ENCODE results near the gene SLC45A2.
"Not testable (repeated sequence)": the region's sequence is repeated elsewhere in the genome, so short reads cannot be mapped to it uniquely, and the experiment has no call there.

SLC45A2 gene

GRCh38 chr5:33984671-33985124 lies at the start of gene SLC45A2:
SLC45A2 (minus strand) TSS chr5:33984693; CDS start chr5:33984583, 110 bp downstream.
- DNase-seq = no peak

GRCh38 chr5:34031966-34032365 lies 47.5 kb upstream of the SLC45A2 start:
- DNase-seq = no peak

- no peak for DNase-seq
Measured at GRCh38 chr5:34031117-34031516, 46.6 kb upstream of the SLC45A2 start.

GRCh38 chr5:34030585-34030984 lies 46.1 kb upstream of the SLC45A2 start:
- not testable (repeated sequence) for DNase-seq

GRCh38 chr5:34030048-34030447 lies 45.6 kb upstream of the SLC45A2 start:
- no peak for DNase-seq

GRCh38 chr5:34028349-34028748 lies 43.9 kb upstream of the SLC45A2 start:
- DNase-seq = no peak

- peak in 2 of 3 experiments; percentile 20 to 72 for DNase-seq
Measured at GRCh38 chr5:34026089-34026761, 41.7 kb upstream of the SLC45A2 start.

GRCh38 chr5:34022121-34022705 lies 37.7 kb upstream of the SLC45A2 start:
- DNase-seq = no peak

- no peak for DNase-seq
Measured at GRCh38 chr5:34021334-34021733, 36.8 kb upstream of the SLC45A2 start.

GRCh38 chr5:34020726-34021125 lies 36.2 kb upstream of the SLC45A2 start:
- DNase-seq = no peak

GRCh38 chr5:34017254-34017653 lies 32.8 kb upstream of the SLC45A2 start:
- no peak for DNase-seq

- DNase-seq = no peak
Measured at GRCh38 chr5:34016750-34017149, 32.3 kb upstream of the SLC45A2 start.

- no peak for DNase-seq
Measured at GRCh38 chr5:34016222-34016621, 31.7 kb upstream of the SLC45A2 start.

GRCh38 chr5:34015120-34015822 lies 30.8 kb upstream of the SLC45A2 start:
- DNase-seq = no peak

- no peak for DNase-seq
Measured at GRCh38 chr5:34014626-34015025, 30.1 kb upstream of the SLC45A2 start.

- no peak for DNase-seq
Measured at GRCh38 chr5:34013547-34013946, 29.1 kb upstream of the SLC45A2 start.

- no peak for DNase-seq
Measured at GRCh38 chr5:34012791-34013190, 28.3 kb upstream of the SLC45A2 start.

GRCh38 chr5:34011536-34011935 lies 27.0 kb upstream of the SLC45A2 start:
- no peak for DNase-seq

- DNase-seq = peak in 1 of 3 experiments; percentile 18
Measured at GRCh38 chr5:34010146-34010545, 25.7 kb upstream of the SLC45A2 start.

- DNase-seq = no peak
Measured at GRCh38 chr5:34009610-34010009, 25.1 kb upstream of the SLC45A2 start.

- DNase-seq = peak in 1 of 3 experiments; percentile 75
Measured at GRCh38 chr5:34008802-34009201, 24.3 kb upstream of the SLC45A2 start.

GRCh38 chr5:34007621-34008600 lies 23.4 kb upstream of the SLC45A2 start, which contains the start of gene AMACR:
AMACR (minus strand) TSS chr5:34008050; CDS start chr5:34008019, 31 bp downstream.
- peak; percentile 93 to 98 (median 98) for DNase-seq

All from NCI-H1417 (cell line).